HG02642 (cell line): ENCODE measurements around the gene ZFR2.
"Not testable (repeated sequence)": the region's sequence is repeated elsewhere in the genome, so short reads cannot be mapped to it uniquely, and the experiment has no call there.

ENCODE experiments used
- ATAC-seq: cut with Tn5 transposase; IDR thresholded peaks from one replicate; pipeline ENCODE4 v1.9.1; 2021; ENCODE audit warnings: mild to moderate bottlenecking; ENCODE audit not compliant: unreplicated experiment, poor library complexity

The ZFR2 gene

DNA sequence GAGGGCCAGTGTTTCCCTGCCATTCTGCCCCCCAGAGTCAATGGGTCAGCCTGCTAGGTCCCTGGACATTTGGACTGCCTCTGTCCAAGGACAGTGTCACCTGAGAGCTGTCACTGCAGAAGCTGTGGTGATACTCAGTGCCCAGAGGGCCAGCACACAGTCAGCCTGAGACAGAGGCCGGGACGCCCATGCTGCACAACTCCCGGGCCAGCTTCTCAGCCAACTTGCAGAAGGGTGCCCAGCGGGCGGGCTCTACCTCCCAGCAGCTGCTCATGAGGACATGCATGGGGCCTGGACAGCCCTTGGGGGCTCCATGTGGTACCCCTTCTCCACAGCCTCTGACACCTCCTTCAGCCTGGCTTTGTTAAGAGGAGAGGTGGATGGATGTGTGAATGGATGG, 93.0 kb downstream of the ZFR2 start:
- ATAC-seq = no peak

DNA sequence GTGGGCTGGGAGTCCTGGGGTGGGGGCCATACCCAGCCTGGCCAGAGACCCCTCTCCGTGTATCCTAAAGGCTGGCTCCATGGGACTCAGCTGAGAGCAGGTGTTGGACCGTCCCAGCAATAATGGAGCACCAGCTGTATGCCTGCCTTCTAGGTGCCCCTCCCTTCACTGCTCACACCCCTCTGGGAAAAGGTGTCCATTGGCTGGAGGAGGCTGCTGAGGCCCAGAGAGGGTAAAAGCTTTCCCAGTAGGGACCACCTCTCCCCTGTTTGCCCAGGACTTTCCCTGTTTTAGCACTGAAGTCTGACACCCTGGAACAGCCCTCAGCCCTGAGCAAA, 93.5 kb downstream of the ZFR2 start:
- ATAC-seq = no peak

DNA sequence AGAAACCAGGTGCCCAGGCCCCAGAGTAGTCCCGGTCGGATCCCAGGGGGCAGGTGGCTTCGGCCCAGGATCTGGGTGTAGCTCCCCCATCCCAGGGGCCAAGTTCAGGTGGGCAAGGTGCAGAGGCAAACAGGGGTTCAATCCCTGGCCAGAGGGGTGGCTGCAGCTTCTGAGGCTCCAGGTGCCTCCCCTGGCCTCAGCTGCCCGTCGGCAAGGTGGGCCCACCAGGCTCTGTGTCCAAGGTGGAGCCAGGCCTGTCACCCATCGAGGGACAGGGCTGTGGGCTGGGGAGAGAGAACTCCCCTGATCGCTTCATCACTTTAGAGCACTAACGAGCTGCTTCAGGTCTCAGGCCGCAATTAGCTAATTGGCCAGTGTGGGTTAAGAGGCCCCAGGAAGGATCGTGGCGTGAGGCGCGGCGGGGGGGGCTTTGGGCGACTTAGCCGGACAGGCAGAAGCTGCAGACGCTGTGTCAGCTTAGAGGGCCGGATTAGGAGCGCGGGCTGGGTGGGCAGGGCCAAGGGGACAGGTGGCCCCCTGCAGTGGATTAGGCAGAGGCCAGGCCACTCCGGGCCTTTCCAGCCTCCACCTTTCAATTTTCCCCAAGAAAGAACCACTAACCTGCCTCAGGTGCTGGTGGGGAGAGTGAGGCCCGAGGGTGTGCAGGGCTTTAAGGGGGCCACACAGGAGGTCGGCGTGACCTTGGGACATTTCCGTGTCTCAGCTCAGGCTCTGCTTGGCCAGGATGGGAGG, 94.0 kb downstream of the ZFR2 start:
- ATAC-seq = no peak

DNA sequence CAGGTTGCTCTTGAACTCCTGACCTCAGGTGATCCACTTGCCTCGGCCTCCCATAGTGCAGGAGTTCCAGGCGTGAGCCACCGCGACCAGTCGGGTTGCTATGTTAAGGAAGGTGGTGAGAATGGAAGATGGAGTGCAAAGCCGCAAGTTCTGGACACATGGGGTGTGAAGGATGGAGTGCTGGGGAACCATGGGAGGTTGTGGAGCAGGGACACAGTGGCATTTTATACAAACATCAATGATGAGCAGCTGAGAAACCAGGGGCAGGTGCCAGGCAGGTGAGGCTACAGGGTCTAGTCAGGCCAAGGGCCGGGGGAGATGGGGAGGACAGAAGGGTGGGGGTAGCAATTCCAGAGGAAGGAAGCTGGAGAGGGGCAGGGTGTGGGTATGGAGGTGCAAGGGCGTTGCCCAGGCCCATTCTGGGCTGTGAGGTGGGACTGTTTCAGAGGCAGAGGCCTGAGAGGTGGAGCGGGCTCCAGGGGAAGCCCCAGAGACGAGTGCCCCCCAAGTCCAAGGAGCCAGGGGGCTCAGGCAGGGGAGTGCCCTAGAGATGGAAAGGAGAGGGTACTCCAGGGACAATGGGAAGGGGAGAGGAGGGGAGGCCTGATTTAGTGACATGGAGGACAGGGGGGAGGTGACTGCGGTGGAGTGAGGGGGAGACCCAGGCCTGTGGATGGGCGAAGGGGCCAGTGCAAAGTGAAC, 94.9 kb downstream of the ZFR2 start:
- no peak for ATAC-seq

DNA sequence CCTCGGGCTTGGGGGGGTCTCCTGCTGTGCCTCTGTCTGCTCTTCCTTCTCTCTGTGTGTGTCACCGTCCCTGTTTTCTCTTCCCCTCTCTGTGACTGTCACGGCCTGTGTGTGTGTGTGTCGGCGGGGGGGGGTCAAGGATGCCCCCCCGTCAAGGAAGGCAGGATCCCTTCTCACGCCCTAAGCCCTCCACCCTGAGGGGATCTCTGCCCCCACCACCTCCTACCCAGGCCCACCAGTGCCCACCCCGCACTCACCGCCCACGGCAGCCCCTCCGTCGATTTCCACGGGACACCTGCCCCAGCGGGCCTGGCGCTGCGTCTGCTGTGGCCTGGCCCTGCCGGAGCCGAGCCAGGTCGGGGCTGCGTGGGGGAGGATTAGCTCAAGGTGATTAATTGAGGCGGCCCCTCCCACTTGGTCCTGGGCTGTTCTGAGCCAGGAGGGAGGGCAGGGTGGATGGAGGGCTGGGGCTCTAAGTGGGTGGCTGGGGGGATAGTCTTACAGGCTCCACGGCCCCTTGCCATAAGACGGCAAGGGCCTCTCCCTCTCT, 96.9 kb downstream of the ZFR2 start, which contains the start of gene RAX2:
Gene RAX2 (minus strand): TSS at position 323 of the 550 bp plus-strand sequence. CDS start 486 bp downstream, outside the sequence.
- no peak for ATAC-seq

DNA sequence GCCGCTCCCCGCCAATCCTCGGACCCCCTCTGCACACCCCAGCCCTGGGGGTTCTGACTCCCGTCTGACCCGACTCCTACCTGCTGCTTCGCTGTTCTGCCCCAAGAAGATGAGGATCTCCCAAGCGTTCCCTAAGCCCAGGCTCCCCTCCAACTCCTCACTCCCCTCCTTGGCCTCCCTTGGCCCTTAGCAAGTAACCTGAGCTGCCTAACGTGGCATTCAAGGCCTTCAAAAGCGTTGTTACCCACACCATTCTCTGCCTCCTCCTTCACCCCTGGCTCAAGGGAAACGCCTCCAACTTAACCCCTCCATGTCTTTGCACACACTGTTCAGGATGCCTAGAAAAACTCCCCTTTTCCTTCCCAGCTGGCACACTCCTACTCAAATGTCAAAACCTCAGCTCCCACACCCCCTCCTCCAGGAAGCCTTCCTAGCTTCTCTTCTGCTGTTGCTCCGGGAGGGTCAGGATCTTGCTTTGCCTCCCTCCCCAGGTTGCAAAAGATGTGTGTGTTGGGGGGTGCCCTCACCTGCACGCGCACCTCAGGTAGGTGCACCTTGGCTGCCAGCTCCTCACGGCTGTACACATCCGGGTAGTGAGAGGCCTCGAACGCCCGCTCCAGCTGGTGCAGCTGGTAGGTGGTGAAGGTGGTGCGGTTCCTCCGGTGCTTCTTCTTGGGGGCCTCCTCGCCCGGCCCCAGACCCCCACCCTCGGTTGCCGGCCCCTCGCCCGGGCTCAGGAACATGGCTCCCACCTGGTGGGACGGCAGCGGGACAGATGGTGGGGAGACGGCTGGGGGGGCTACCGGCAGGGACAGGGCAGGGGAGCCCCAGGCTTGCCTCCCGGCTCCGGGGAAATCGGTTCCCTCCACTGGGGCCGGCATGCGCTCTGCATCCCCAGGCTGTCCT, 97.6 kb downstream of the ZFR2 start:
- ATAC-seq = no peak

DNA sequence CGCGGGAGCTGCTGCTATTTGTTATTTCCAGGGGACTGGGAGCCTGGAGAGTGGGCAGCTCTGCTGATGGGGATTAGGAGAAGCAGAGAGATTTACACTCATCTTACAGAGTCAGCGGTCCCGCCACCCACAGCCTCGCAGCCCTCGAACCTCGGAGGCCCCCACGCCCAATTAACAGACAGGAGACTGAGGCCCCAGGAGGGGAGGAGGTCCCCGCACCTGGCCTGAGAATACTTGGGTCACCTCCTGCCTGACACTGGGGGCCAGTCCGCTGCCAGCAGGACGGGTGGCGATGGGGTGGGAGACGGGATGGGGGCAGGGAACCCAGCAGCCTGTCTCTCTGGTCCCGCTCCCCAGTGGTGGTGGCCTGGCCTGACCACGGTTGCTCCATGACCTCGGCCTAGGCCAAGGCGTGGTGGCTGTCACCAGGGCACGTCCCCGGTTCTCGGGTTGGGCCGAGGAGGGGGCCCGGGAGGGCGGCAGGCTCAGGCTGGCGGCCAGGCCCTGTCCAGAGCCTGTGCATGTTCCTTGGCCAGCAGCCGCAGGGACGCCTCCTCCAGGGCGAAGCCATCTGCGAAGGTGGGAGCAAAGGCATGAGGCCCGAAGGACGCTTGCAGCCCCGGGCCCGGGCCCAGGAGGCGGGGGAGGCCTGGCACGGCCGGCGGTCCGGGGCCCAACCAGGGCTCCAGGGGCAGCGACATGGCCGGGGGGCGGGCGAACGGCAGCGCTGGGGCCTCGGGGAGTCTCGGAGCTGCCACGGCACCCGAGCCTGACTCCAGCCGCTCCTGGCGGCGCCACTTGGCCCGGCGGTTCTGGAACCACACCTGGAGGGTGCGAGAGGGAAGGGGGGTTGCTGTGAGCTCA, 98.5 kb downstream of the ZFR2 start:
- no peak for ATAC-seq

DNA sequence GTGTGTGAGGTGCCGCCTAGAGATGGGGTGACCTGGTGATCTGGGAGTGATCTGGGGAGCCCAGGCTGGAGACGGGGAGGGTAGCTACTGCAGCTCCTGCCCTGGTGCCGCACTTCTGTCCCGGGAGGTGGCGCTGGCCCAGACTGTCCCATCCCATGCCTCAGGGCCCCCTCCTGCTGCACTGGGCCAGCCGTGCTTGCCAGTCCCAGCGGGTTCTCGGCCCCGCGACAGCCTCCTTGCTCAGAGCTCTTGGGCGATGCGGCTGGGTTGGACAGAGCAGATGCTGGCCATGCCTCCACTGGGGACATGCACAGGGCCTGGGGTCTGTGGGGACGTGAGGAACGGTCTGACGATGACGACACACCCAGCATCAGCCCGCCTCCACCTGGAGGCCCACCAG, 99.3 kb downstream of the ZFR2 start:
- ATAC-seq = no peak

DNA sequence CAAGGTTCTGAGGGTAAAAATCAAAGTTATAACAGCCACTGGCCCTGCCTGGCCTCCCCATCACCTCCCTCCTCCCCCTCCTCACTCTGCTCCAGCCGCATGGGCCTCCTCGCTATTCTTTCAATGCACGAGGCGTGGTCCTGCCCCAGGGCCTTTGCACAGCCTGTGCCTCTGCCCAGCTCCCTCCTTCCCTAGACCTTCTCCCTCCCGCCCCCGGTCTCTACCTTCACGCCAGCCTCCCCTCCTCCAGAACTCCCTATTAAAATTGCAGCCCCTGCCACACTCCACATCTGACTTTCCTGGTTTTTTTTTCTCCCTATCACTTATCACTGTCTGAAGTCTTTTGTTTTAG, 100.1 kb downstream of the ZFR2 start:
- no peak for ATAC-seq

DNA sequence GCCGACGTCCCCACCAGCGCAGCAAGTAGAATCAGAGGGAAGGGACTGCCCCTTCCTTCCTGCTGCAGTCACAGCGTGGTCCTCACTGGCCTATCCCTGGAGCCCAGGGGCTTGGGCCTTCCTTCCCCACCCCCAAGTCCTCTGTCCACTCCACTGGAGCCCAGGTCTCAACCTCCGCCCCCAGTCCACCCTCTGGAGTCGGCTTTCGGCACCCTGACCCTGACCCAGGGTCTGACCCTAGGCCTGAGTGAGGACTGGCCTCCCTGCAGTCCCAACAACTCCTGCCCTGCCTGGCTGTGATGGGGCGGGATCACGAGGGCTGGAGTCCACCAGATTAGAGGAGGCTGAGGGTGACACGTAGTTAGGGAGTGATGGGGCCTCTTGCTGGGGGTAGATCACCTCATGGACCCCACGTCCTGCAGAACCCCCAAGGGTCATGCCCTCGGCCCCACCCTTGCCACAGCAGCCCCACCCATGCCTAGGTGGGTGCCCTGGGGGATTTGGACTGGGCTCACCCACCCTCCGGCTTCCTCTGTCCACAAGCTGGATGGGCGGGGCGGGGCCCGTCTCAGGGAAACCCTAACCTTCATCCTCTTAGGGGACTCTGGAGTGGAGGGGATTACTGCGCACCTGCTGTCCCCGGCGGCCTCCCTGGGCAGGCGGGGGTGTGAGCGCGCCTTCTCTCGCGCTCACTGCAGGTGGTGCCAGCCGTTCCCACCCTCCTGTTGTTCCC, 100.7 kb downstream of the ZFR2 start:
- no peak for ATAC-seq

DNA sequence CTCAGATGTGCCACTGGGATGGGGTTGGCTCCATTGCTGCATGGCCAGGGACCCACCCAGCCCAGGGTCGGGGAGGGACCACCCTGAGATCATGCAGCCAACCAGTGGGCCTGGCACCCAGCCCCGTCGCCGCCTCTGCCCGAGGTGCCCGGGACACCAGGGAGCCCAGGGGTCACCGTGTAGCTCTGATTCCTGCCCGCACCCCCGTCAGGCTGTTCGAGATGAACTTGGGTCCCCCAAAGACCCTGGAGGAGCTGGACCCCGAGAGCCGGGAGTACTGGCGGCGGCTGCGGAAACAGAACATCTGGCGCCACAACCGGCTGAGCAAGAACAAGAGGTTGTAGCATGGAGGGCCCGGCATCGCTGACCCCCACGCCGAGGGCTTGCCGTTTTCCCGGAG, 101.8 kb downstream of the ZFR2 start:
- ATAC-seq = no peak

DNA sequence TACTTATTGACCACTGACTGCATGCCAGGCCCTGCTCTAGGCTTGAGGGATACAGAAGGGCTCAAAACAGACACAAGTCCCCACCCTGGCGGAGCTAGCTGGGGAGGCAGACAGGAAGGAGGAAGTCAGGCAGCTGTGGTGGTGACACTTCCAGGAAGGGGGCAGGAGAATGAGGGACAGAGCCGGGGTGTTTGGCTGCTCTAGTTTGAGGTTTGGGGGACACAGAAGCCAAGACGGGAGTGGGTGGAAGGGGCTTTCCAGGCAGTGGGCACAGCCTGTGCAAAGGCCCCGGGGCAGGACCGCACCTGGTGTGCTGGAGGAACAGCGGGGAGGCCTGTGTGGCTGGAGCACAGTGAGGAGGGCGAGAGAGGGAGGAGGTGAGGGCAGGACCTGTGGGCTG, 102.3 kb downstream of the ZFR2 start:
- ATAC-seq = no peak

DNA sequence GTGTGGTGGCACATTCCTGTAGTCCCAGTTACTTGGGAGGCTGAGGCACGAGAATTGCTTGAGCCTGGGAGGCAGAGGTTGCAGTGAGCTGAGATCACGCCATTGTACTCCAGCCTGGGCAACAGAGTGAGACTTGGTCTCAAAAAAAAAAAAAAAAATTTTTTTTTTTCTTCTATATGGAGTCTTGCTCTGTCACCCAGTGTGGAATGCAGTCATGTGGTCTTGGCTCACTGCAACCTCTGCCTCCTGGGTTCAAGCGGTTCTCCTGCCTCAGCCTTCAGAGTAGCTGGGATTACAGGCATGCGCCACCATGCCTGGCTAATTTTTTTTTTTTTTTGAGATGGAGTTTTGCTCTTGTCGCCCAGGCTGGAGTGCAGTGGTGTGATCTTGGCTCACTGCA, 103.1 kb downstream of the ZFR2 start:
- not testable (repeated sequence) for ATAC-seq

DNA sequence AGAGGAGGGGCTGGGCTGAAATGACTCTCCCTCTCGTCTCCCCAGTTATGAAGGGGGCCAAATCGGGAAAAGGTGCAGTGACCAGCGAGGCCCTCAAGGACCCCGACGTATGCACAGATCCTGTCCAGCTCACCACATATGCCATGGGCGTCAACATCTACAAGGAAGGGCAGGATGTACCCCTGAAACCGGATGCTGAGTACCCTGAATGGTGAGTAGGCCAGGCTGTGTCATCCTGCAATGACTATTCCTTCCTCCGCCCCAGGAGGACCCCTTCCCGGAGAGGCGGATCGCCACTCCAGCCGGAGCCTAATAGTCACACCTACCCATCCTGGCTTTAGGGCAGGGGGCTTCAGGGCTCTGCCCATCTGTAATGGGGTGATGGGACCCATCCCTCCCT, 103.7 kb downstream of the ZFR2 start:
- no peak for ATAC-seq

DNA sequence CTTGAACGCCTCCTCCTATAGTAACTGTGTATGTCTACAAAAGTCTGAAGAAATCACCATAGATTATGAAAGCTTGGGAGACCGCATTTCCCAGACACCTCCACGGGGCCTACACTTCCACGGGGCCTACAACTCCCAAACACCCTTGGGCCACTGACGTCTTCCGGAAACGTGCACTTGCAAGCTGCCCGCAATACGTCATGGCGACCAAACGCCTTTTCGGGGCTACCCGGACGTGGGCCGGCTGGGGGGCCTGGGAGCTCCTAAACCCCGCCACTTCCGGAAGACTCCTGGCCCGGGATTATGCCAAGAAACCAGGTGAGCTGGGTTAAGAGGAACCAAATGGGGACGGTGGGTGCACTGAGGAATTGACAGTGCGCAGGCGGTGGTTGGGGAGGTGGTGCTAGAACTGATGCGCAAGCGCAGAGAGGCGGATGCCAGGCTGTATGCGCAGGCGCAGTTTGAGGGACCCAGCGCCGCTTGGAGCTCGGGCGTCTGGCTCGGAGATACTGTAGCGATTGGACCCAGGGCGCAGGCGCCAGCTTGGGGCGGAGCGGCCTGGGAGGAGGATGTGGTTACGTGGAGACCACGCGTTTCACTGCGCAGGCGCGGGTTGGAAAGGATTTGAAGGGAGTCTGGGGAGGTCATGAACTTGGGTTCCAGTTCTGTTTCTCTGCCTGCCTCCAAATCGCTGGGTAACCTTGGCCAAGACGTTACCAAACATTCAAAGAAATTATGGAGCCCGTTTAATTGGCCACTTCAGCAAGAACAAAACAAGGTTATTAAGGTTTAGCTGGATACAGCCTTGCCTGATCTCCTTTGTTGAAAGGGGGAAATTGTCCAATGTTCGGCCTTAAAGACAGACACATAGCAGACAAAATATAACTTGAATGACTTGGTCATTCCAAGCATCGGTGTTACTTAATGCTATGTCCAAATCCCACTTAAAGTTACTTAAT, 106.1 kb downstream of the ZFR2 start, which contains the start of gene MRPL54:
Gene MRPL54 (plus strand): TSS at position 182 of the 959 bp plus-strand sequence. CDS start 19 bp downstream, at position 201.
- peak; percentile 73 for ATAC-seq

DNA sequence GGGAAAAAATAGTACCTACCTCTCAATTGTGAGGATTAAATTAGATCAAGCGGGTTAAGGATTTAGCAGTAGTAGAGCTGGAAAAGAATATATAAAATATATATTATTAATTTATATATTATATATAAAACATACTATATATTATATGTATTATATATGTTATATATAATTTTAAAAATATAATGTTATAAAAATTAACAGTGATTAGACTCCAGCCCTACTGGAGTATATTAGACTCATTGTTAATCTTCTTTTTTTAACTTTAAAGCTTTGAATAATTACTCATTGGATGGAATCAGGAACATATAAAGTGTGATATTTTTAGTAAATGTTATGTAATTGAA, 106.7 kb downstream of the ZFR2 start:
- no peak for ATAC-seq

DNA sequence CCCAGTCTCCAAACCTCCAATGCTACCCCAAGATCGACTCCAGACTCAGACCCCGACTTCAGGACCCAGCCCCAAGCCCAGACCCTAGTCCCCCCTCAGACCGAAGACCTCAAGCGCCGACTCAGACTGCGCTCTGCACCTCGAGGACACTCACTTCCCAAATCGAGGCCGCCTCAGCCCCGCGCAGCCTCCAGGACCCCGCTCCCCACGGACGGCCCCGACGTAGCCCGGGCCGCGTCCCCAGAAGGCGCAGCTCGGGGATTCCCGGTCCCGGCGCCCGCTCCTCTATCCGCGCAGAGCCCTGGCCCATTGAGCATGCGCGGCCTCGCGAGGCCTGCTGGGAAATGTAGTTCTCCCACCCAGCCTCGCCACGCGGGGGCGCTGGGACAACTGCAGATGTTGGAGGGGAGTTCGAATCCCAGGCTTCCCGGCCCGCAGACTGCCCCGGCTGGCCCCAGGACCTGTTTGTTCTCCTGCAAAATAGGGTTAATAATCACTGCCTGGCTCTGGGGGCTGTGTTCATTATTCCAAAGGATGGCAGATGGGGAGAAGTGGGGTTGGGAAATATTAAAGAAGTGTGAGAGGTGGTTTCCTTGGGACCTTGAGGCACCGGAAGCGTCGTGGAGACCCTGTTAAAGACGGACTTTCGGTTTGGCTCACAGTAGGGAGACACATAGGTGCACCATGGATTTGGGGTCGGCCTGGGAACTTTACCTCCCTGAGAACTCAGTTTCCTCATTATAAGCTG, 107.3 kb downstream of the ZFR2 start, which contains the start of gene APBA3:
Gene APBA3 (minus strand): TSS at position 311 of the 748 bp plus-strand sequence. CDS start 1,428 bp downstream, outside the sequence.
- peak; percentile 60 for ATAC-seq
